ENCODE measurements around the gene MFGE8.

GRCh38 chr15:88904257-88904623, 8.9 kb downstream of the MFGE8 start:
- TF ChIP-seq CTCF (IDR thresholded peaks at IDR 0.05) (no peak), POLR2A (IDR thresholded peaks at IDR 0.05) (no peak)
